ENCODE measurements around the gene SLC35F1.

SLC35F1 gene

DNA sequence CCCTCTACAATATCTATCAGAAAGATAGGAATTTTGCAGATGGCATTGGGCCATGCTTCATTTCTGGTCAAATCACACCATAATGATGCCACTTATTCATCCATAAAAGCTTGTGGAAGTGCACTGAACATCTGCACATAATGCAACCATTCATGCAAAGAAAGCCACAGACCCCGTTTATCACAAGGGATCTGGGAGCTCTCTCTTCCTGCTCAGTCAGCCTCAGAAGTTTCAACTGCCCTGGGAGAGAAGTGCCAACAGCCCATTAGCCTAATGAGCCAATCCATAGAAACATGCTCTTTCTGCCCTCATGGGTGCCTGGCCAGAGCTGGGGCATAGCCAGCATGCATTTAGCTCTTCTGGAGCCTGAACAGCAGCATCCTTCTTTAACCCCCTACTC is 85.8 kb downstream of the SLC35F1 start:
- TF ChIP-seq TCF12 (IDR thresholded peaks at IDR 0.05; ENCODE audit: low read depth), result no peak
- no peak for TF ChIP-seq NFIC (IDR thresholded peaks at IDR 0.05)
- TF ChIP-seq, protein P1, sequence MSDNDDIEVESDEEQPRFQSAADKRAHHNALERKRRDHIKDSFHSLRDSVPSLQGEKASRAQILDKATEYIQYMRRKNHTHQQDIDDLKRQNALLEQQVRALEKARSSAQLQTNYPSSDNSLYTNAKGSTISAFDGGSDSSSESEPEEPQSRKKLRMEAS (IDR thresholded peaks at IDR 0.05), result no peak
- TF ChIP-seq EGR1 (IDR thresholded peaks at IDR 0.05), result no peak
- TF ChIP-seq, protein P2, sequence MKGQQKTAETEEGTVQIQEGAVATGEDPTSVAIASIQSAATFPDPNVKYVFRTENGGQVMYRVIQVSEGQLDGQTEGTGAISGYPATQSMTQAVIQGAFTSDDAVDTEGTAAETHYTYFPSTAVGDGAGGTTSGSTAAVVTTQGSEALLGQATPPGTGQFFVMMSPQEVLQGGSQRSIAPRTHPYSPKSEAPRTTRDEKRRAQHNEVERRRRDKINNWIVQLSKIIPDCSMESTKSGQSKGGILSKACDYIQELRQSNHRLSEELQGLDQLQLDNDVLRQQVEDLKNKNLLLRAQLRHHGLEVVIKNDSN (IDR thresholded peaks at IDR 0.05), result no peak
- no peak for TF ChIP-seq CEBPB (IDR thresholded peaks at IDR 0.05)
- TF ChIP-seq FOXM1 (IDR thresholded peaks at IDR 0.05; ENCODE audit: borderline replicate concordance, low read depth), result no peak
- no peak for TF ChIP-seq RAD21 (IDR thresholded peaks at IDR 0.05; ENCODE audit: low read depth)
- TF ChIP-seq YY1 (IDR thresholded peaks at IDR 0.05; ENCODE audit: low read depth), result no peak
- TF ChIP-seq TAF1 (IDR thresholded peaks at IDR 0.05; ENCODE audit: low read depth), result no peak
- no peak for TF ChIP-seq CREB1 (IDR thresholded peaks at IDR 0.05; ENCODE audit: low read depth)
- TF ChIP-seq ZBTB7A (IDR thresholded peaks at IDR 0.05; ENCODE audit: low read depth), result no peak
- TF ChIP-seq TEAD4 (IDR thresholded peaks at IDR 0.05), result no peak
- no peak for TF ChIP-seq EP300 (IDR thresholded peaks at IDR 0.05; ENCODE audit: borderline replicate concordance)
- TF ChIP-seq, protein P3, sequence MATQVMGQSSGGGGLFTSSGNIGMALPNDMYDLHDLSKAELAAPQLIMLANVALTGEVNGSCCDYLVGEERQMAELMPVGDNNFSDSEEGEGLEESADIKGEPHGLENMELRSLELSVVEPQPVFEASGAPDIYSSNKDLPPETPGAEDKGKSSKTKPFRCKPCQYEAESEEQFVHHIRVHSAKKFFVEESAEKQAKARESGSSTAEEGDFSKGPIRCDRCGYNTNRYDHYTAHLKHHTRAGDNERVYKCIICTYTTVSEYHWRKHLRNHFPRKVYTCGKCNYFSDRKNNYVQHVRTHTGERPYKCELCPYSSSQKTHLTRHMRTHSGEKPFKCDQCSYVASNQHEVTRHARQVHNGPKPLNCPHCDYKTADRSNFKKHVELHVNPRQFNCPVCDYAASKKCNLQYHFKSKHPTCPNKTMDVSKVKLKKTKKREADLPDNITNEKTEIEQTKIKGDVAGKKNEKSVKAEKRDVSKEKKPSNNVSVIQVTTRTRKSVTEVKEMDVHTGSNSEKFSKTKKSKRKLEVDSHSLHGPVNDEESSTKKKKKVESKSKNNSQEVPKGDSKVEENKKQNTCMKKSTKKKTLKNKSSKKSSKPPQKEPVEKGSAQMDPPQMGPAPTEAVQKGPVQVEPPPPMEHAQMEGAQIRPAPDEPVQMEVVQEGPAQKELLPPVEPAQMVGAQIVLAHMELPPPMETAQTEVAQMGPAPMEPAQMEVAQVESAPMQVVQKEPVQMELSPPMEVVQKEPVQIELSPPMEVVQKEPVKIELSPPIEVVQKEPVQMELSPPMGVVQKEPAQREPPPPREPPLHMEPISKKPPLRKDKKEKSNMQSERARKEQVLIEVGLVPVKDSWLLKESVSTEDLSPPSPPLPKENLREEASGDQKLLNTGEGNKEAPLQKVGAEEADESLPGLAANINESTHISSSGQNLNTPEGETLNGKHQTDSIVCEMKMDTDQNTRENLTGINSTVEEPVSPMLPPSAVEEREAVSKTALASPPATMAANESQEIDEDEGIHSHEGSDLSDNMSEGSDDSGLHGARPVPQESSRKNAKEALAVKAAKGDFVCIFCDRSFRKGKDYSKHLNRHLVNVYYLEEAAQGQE (IDR thresholded peaks at IDR 0.05; ENCODE audit: low read depth), result no peak

DNA sequence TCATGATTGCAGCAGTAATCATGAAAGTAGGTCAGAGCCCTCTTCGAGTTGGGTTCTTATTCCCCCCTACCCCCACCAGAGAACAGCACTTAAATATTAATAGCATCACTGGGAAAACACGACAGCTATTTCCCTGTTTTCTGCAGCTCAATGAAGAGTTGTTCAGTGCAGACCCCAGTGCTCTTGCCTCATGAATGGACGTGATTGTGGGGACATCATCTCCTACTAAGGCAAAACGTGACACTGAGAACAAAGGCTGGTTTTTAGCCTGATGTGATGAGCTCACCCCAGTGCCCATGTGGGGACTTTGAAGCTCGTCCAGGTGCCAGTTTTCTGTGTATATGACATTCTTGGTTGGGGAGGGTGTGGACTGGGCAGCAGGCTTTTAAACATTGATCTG is 105.9 kb downstream of the SLC35F1 start:
- no peak for TF ChIP-seq CREB1 (IDR thresholded peaks at IDR 0.05; ENCODE audit: low read depth)

- no peak for TF ChIP-seq FOXM1 (IDR thresholded peaks at IDR 0.05; ENCODE audit: borderline replicate concordance, low read depth)
- no peak for TF ChIP-seq RAD21 (IDR thresholded peaks at IDR 0.05; ENCODE audit: low read depth)
- TF ChIP-seq, protein P2 (IDR thresholded peaks at IDR 0.05), result no peak
- TF ChIP-seq, protein P3 (IDR thresholded peaks at IDR 0.05; ENCODE audit: low read depth), result no peak
- no peak for TF ChIP-seq YY1 (IDR thresholded peaks at IDR 0.05; ENCODE audit: low read depth)
- no peak for TF ChIP-seq TEAD4 (IDR thresholded peaks at IDR 0.05)
- no peak for TF ChIP-seq NFIC (IDR thresholded peaks at IDR 0.05)
- TF ChIP-seq, protein P1 (IDR thresholded peaks at IDR 0.05), result no peak
- TF ChIP-seq TAF1 (IDR thresholded peaks at IDR 0.05; ENCODE audit: low read depth), result no peak
- TF ChIP-seq TCF12 (IDR thresholded peaks at IDR 0.05; ENCODE audit: low read depth), result no peak
- TF ChIP-seq CREB1 (IDR thresholded peaks at IDR 0.05; ENCODE audit: low read depth), result no peak
- TF ChIP-seq ZBTB7A (IDR thresholded peaks at IDR 0.05; ENCODE audit: low read depth), result no peak
These were observed 109.5 kb downstream of the SLC35F1 start for GRCh38 chr6:118016532-118016931.

DNA sequence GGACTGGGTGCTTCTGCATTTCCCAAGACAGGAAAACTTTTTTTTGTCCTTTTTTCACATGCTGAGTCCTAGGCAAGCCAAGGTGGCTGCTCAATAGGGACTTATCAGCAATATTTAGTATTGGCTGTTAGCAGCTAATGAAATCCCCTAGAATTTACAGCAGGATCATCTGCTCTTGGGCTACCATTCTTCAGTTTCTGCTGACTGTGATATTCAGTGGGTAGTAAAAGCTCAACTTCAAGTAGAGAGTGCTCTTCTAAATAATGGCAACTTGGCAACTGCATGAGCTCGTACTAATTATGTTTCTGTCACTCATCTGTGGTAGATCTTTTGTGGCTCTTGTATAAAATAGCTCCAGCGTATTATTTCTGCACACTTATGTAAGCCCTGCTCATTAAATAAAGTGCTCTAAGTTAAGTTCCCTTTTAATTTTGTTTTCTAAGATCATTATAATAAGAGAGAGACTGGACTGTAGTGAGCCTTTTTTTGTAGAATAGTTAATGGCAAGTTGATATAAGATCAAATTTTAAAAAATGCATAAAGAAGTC is 110.3 kb downstream of the SLC35F1 start:
- TF ChIP-seq NFIC (IDR thresholded peaks at IDR 0.05) (no peak), TEAD4 (IDR thresholded peaks at IDR 0.05) (no peak), EGR1 (IDR thresholded peaks at IDR 0.05) (no peak), TAF1 (IDR thresholded peaks at IDR 0.05; ENCODE audit: low read depth) (no peak), CEBPB (IDR thresholded peaks at IDR 0.05) (no peak), FOXM1 (IDR thresholded peaks at IDR 0.05; ENCODE audit: borderline replicate concordance, low read depth) (no peak), TCF12 (IDR thresholded peaks at IDR 0.05; ENCODE audit: low read depth) (no peak), YY1 (IDR thresholded peaks at IDR 0.05; ENCODE audit: low read depth) (no peak), EP300 (IDR thresholded peaks at IDR 0.05; ENCODE audit: borderline replicate concordance) (no peak), CREB1 (IDR thresholded peaks at IDR 0.05; ENCODE audit: low read depth) (no peak), RAD21 (IDR thresholded peaks at IDR 0.05; ENCODE audit: low read depth) (no peak), ZBTB7A (IDR thresholded peaks at IDR 0.05; ENCODE audit: low read depth) (no peak)
- TF ChIP-seq, protein P1 (IDR thresholded peaks at IDR 0.05), result no peak
- TF ChIP-seq, protein P3 (IDR thresholded peaks at IDR 0.05; ENCODE audit: low read depth), result no peak
- TF ChIP-seq, protein P2 (IDR thresholded peaks at IDR 0.05), result no peak

Measured in Ishikawa (cell line).